H1 (cell line): ENCODE data around the gene IL17REL. TPM values are rescaled to one million over a fixed set of nuclear protein-coding genes. Genes with fewer than 3 reads are reported as not detected.

Experiments used
- CTCF ChIA-PET: fragments of 300-600 bp; sonication (Branson Sonifier 250); formaldehyde crosslinking; loops from one replicate; lab custom pipeline; 2021; ENCODE audit not compliant: partially characterized antibody; lab: Charles Lee
- POLR2A ChIA-PET: fragments of 300-600 bp; sonication (Branson Sonifier 250); formaldehyde crosslinking; loops from one replicate; lab custom pipeline; 2021; ENCODE audit warnings: inconsistent platforms; ENCODE audit not compliant: partially characterized antibody; lab: Charles Lee
- DNase-seq, 2 experiments: peaks; one replicate each; pipeline versions ENCODE4 v3.0.0 to v3.0.0-alpha.2; 2010 to 2022; ENCODE audit warnings: low spot score in 2 of 2, low read depth in 1 of 2, mixed read lengths in 1 of 2
- FAIRE-seq: peaks from 2 replicates; lab custom pipeline; 2011; peaks lifted over from hg19 to GRCh38; lab: Jason Lieb, UNC
- H2AFZ ChIP-seq: 2 replicates; pipeline ENCODE4 v1.8.1; 2012; ENCODE audit warnings: low read length, inconsistent platforms
- H2AK5ac ChIP-seq: 2 replicates; pipeline ENCODE4 v1.6.1; 2013; ENCODE audit warnings: low read depth, low read length
- H2BK120ac ChIP-seq: replicated peaks from 2 replicates; pipeline ENCODE3; 2013; ENCODE audit warnings: low read depth, low read length, inconsistent platforms
- H2BK12ac ChIP-seq: 2 replicates; pipeline ENCODE4 v1.6.1; 2013; ENCODE audit warnings: low read depth, low read length
- H2BK15ac ChIP-seq: 2 replicates; pipeline ENCODE4 v1.6.1; 2013; ENCODE audit warnings: low read length
- H2BK20ac ChIP-seq: 2 replicates; pipeline ENCODE4 v1.6.1; 2013; ENCODE audit warnings: low read length
- H2BK5ac ChIP-seq: 2 replicates; pipeline ENCODE4 v1.6.1; 2013; ENCODE audit warnings: low read depth, low read length
- H3K14ac ChIP-seq: 2 replicates; pipeline ENCODE4 v1.6.1; 2013; ENCODE audit warnings: inconsistent platforms; ENCODE audit not compliant: insufficient read length
- H3K18ac ChIP-seq: 2 replicates; pipeline ENCODE4 v1.6.1; 2013; ENCODE audit warnings: low read length; ENCODE audit errors: extremely low read depth
- H3K23ac ChIP-seq: 2 replicates; pipeline ENCODE4 v1.6.1; 2013; ENCODE audit warnings: inconsistent platforms; ENCODE audit not compliant: insufficient read length
- H3K23me2 ChIP-seq: 2 replicates; pipeline ENCODE4 v1.6.1; 2013; ENCODE audit warnings: low read depth, low read length
- H3K27ac ChIP-seq: 2 replicates; pipeline ENCODE4 v1.6.1; 2011; ENCODE audit warnings: low read depth, low read length, inconsistent platforms
- H3K27me3 ChIP-seq, 4 experiments: replicated peaks in 1 of 4; 1 replicate in 1 of 4; 2 replicates in 3 of 4; pipeline versions ENCODE4 v1.6.1 to v1.8.1; 2011 to 2013; ENCODE audit warnings: low read length in 3 of 4, mild to moderate bottlenecking in 3 of 4, inconsistent platforms in 2 of 4, mixed read lengths in 2 of 4, moderate library complexity in 1 of 4; ENCODE audit not compliant: control insufficient read depth in 3 of 4, insufficient read depth in 3 of 4; ENCODE audit errors: extremely low read depth in 1 of 4
- H3K36me3 ChIP-seq, 4 experiments: 2 replicates each; pipeline versions ENCODE4 v1.6.1 to v1.8.1; 2011 to 2013; ENCODE audit warnings: mild to moderate bottlenecking in 4 of 4, low read length in 3 of 4, moderate library complexity in 2 of 4, control low read depth in 1 of 4, inconsistent platforms in 1 of 4; ENCODE audit not compliant: insufficient read depth in 4 of 4, control insufficient read depth in 2 of 4
- H3K4ac ChIP-seq: replicated peaks from 2 replicates; pipeline ENCODE3; 2013; ENCODE audit warnings: low read length, low read depth, mixed read lengths, inconsistent platforms; ENCODE audit not compliant: insufficient read length
- H3K4me1 ChIP-seq, 4 experiments: replicated peaks in 1 of 4; 1 replicate in 1 of 4; 2 replicates in 3 of 4; pipeline versions ENCODE4 v1.6.1 to v1.8.1; 2011 to 2013; ENCODE audit warnings: low read length in 3 of 4, inconsistent platforms in 2 of 4, mixed read lengths in 1 of 4; ENCODE audit not compliant: insufficient read depth in 4 of 4, control insufficient read depth in 3 of 4
- H3K4me2 ChIP-seq, 2 experiments: 2 replicates each; pipeline versions ENCODE4 v1.6.1 to v1.8.1; 2011 to 2013; ENCODE audit warnings: low read depth in 2 of 2, low read length in 2 of 2, control low read depth in 1 of 2, inconsistent platforms in 1 of 2, mild to moderate bottlenecking in 1 of 2; ENCODE audit not compliant: insufficient read depth in 1 of 2
- H3K4me3 ChIP-seq, 4 experiments: fragments of 200-600, 300-600 bp in 1 of 4; sonication (generic), shearing (Covaris generic), sonication (Bioruptor Twin) in 1 of 4; 2 replicates each; pipeline versions ENCODE4 v1.5.1 to v1.8.1; 2011 to 2016; ENCODE audit warnings: low read length in 4 of 4, low read depth in 3 of 4, control low read depth in 2 of 4, inconsistent platforms in 2 of 4, mild to moderate bottlenecking in 2 of 4, mixed read lengths in 1 of 4, moderate library complexity in 1 of 4; ENCODE audit not compliant: insufficient read depth in 2 of 4; ENCODE audit errors: extremely low read depth in 1 of 4
- H3K56ac ChIP-seq: replicated peaks from 2 replicates; pipeline ENCODE3; 2013; ENCODE audit warnings: low read depth, mild to moderate bottlenecking, mixed read lengths, low read length, inconsistent platforms; ENCODE audit not compliant: insufficient read length
- H3K79me1 ChIP-seq: 2 replicates; pipeline ENCODE4 v1.6.1; 2013; ENCODE audit warnings: low read depth, low read length, control low read depth
- H3K79me2 ChIP-seq, 2 experiments: 2 replicates each; pipeline versions ENCODE4 v1.6.1 to v1.8.1; 2012 to 2013; ENCODE audit warnings: low read length in 2 of 2, mild to moderate bottlenecking in 2 of 2, inconsistent platforms in 1 of 2; ENCODE audit not compliant: insufficient read depth in 2 of 2, control insufficient read depth in 1 of 2
- H3K9ac ChIP-seq, 4 experiments: replicated peaks in 1 of 4; 1 replicate in 1 of 4; 2 replicates in 3 of 4; pipeline versions ENCODE4 v1.6.1 to v1.8.1; 2011 to 2013; ENCODE audit warnings: low read depth in 3 of 4, low read length in 3 of 4, control low read depth in 2 of 4, mild to moderate bottlenecking in 2 of 4, moderate library complexity in 2 of 4, inconsistent platforms in 1 of 4; ENCODE audit errors: extremely low read depth in 1 of 4
- H3K9me3 ChIP-seq, 2 experiments: 2 replicates each; pipeline versions ENCODE4 v1.6.1 to v1.8.1; 2012 to 2013; ENCODE audit warnings: mild to moderate bottlenecking in 2 of 2, moderate library complexity in 2 of 2, control low read depth in 1 of 2, inconsistent platforms in 1 of 2, low read depth in 1 of 2, low read length in 1 of 2, mixed read lengths in 1 of 2; ENCODE audit not compliant: insufficient read depth in 2 of 2
- H4K20me1 ChIP-seq, 2 experiments: replicated peaks in 1 of 2; 2 replicates each; pipeline versions ENCODE3 to v1.8.1; 2011 to 2013; ENCODE audit warnings: inconsistent platforms in 2 of 2, low read length in 2 of 2, mild to moderate bottlenecking in 1 of 2; ENCODE audit not compliant: insufficient read depth in 2 of 2, control insufficient read depth in 1 of 2
- H4K5ac ChIP-seq: 2 replicates; pipeline ENCODE4 v1.6.1; 2013; ENCODE audit warnings: low read length, low read depth, mixed read lengths, inconsistent platforms; ENCODE audit not compliant: insufficient read length
- H4K8ac ChIP-seq: 2 replicates; pipeline ENCODE4 v1.8.0; 2013; ENCODE audit warnings: mild to moderate bottlenecking, moderate library complexity, low read length, inconsistent platforms; ENCODE audit not compliant: insufficient read depth; ENCODE audit errors: extremely low read depth
- H4K91ac ChIP-seq: replicated peaks from 2 replicates; pipeline ENCODE3; 2013; ENCODE audit warnings: low read length, mixed read lengths, inconsistent platforms; ENCODE audit not compliant: insufficient read length
- CTBP2 ChIP-seq: IDR thresholded peaks from 2 replicates; pipeline ENCODE4 v1.7.0; 2011; ENCODE audit warnings: borderline replicate concordance, mild to moderate bottlenecking, moderate library complexity, mixed read lengths, low read length; ENCODE audit not compliant: insufficient read depth, insufficient read length
- E2F6 ChIP-seq: IDR thresholded peaks from 2 replicates; pipeline ENCODE4 v1.6.1; 2012; ENCODE audit warnings: inconsistent platforms
- NANOG ChIP-seq: IDR thresholded peaks from 2 replicates; pipeline ENCODE4 v1.6.1; 2011; ENCODE audit warnings: low read length, low read depth, mild to moderate bottlenecking, inconsistent platforms; ENCODE audit not compliant: insufficient read depth, poor library complexity, severe bottlenecking
- NRF1 ChIP-seq: IDR thresholded peaks from 2 replicates; pipeline ENCODE4 v1.6.1; 2011; ENCODE audit warnings: mild to moderate bottlenecking, low read depth, low read length, improper control_type of control experiment
- RNF2 ChIP-seq: fragments of 200-900, 300-1000 bp; sonication (generic); IDR thresholded peaks from 2 replicates; pipeline ENCODE4 v1.7.1; 2016; ENCODE audit warnings: borderline replicate concordance, low read depth, mild to moderate bottlenecking, antibody characterized with exemption, low read length; ENCODE audit not compliant: poor library complexity, severe bottlenecking; ENCODE audit errors: missing control alignments
- ZNF274 ChIP-seq: IDR thresholded peaks from 2 replicates; pipeline ENCODE4 v1.7.0; 2012; ENCODE audit warnings: low read length, borderline replicate concordance; ENCODE audit errors: extremely low read depth
- WGBS, 2 experiments: shearing (Covaris generic) in 1 of 2; methylation state at CpG; one replicate each; pipeline versions ENCODE4 v1.1.6 to v1.1.7; 2013 to 2015; ENCODE audit warnings: low lambda C conversion rate in 2 of 2, mixed read lengths in 2 of 2, inconsistent platforms in 1 of 2, low coverage in 1 of 2, missing lambda C conversion rate in 1 of 2; ENCODE audit not compliant: insufficient replicate concordance in 2 of 2, insufficient coverage in 1 of 2, insufficient read length in 1 of 2; ENCODE audit errors: extremely low coverage in 1 of 2, missing lambda C conversion rate in 1 of 2; 5-methylcytosine and 5-hydroxymethylcytosine counted together
- polyA plus RNA-seq, 7 experiments: library from polyadenylated mRNA; depleted of rRNA in 3 of 7; stranded (reverse) in 5 of 7; unstranded in 2 of 7; fragments of >200 nt in 5 of 7; fragments of 200-250 nt in 2 of 7; gene quantifications; 1 replicate in 5 of 7; 2 replicates in 1 of 7; 4 replicates in 1 of 7; pipeline versions ENCODE4 v1.2.1 to v1.2.3, GENCODE V29; 2011 to 2013; ENCODE audit warnings: missing spikeins in 2 of 7, mixed read lengths in 2 of 7
- total RNA-seq: library from RNA; stranded (reverse); fragmentation: NEBNext Ultra II Directional; extraction: Animal tissue kit (Norgen Biotek cat#: 25700); gene quantifications from 2 replicates; pipeline ENCODE4 v1.2.1, GENCODE V29; 2021
- TF ChIP-seq, protein P1 (sequence below): IDR thresholded peaks from 2 replicates; pipeline ENCODE4 v1.6.1; 2012; ENCODE audit warnings: inconsistent platforms

IL17REL gene
- total and polyA plus RNA-seq, 2 of the 8 experiments (the other 6 are each of a cell fraction or from before 2014, with no cell fraction given), result 0.15 to 0.20 TPM

- peak overlapping the region; percentile 1; the same call in 1 of the 2 replicates for H4K8ac ChIP-seq
- H2BK15ac ChIP-seq, result no peak overlapping the region
- H2AFZ ChIP-seq, result no peak overlapping the region
- no peak overlapping the region for H2BK12ac ChIP-seq
- 0 out of 2 replicates have a peak overlapping the region, but pooled peaks have one; percentile 53 for H2AK5ac ChIP-seq
- FAIRE-seq (no peak), DNase-seq (no peak)
- WGBS, 2 experiments, result 80% methylated on average over 3 of the region's 3 CpGs; no CpG with 5 or more reads in 1 of the 2 experiments
- H2BK20ac ChIP-seq, result no peak overlapping the region
- no peak overlapping the region for H3K27ac ChIP-seq
- ChIA-PET CTCF (interaction anchor here (1.0 to 5.2 kb wide), 11 partner anchors 9 to 227 kb away, joined by 3 to 83 read pairs (median 11); no protein-coding TSS in a partner anchor), POLR2A (no interaction called here)
- H3K23ac ChIP-seq, result no peak overlapping the region
- H3K4me2 ChIP-seq, result no peak overlapping the region
- H3K4me3 ChIP-seq, result no peak overlapping the region
- no peak overlapping the region for H4K91ac ChIP-seq
- peaks cover 3 to 10% (median 4%) of the 10 kb centered on the region in 4 experiments; a peak in 6 of 7 replicates for H3K27me3 ChIP-seq
- H3K56ac ChIP-seq, result no peak overlapping the region
- no peak overlapping the region for H3K14ac ChIP-seq
- H2BK120ac ChIP-seq, result no peak overlapping the region
- no peaks in the 10 kb centered on the region for H3K36me3 ChIP-seq
- H3K9me3 ChIP-seq, result peaks cover 0 to 10% of the 10 kb centered on the region in 2 experiments; a peak in 1 of 4 replicates
- H4K5ac ChIP-seq, result no peak overlapping the region
- H4K20me1 ChIP-seq, result peaks cover 2 to 8% of the 10 kb centered on the region in 2 experiments
- H2BK5ac ChIP-seq, result no peak overlapping the region
- H3K4me1 ChIP-seq, result peaks cover 0 to 14% (median 6%) of the 10 kb centered on the region in 4 experiments; a peak in 4 of 7 replicates
- H3K18ac ChIP-seq, result no peak overlapping the region
- H3K79me2 ChIP-seq, result no peaks in the 10 kb centered on the region
- no peak overlapping the region for H3K4ac ChIP-seq
- peaks cover 13% of the 10 kb centered on the region for H3K23me2 ChIP-seq
- H3K79me1 ChIP-seq, result no peaks in the 10 kb centered on the region
- TF ChIP-seq E2F6 (no peak), NRF1 (no peak), ZNF274 (no peak), RNF2 (no peak), CTBP2 (no peak), NANOG (no peak)
- TF ChIP-seq, protein P1, sequence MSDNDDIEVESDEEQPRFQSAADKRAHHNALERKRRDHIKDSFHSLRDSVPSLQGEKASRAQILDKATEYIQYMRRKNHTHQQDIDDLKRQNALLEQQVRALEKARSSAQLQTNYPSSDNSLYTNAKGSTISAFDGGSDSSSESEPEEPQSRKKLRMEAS, result no peak
- no peak overlapping the region for H3K9ac ChIP-seq
Measured at GRCh38 chr22:49995041-49995360, 17.6 kb downstream of the IL17REL start.
